ENCODE data around the gene PLOD1.
A peak's percentile ranks its signal among the peaks of the same experiment; 100 is the strongest.

Gene PLOD1

DNA sequence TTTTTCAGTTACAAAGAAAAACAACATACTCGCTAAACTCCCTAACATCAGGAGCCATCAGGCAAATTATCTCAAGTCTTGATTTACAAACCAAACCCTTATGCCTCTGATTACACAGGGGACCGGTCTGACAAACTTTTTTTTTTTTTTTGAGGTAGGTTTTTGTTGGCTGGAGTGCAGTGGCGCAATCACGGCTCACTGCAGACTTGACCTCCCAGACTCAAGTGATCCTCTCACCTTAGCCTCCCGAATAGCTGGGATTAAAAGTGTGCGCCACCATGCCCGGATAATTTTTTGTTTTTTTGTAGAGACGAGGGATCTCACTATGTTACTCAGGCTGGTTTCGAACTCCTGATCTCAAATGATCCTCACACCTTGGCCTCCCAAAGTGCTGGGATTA is 81.0 kb downstream of the PLOD1 start:
- Histone ChIP-seq H3K4me3 (ENCODE audit: low read depth, low read length) (no peak overlapping the region), H3K9me3 (ENCODE audit: control insufficient read depth, insufficient read depth, low read length) (no peaks in the 10 kb centered on the region), H3K36me3 (ENCODE audit: control insufficient read depth, insufficient read depth, low read length) (peaks cover 17% of the 10 kb centered on the region), H3K4me1 (ENCODE audit: control insufficient read depth, insufficient read depth, low read length) (no peaks in the 10 kb centered on the region), H3K9ac (ENCODE audit: low read depth, low read length) (no peak overlapping the region), H3K27me3 (ENCODE audit: control insufficient read depth, insufficient read depth, low read length) (no peaks in the 10 kb centered on the region)

DNA sequence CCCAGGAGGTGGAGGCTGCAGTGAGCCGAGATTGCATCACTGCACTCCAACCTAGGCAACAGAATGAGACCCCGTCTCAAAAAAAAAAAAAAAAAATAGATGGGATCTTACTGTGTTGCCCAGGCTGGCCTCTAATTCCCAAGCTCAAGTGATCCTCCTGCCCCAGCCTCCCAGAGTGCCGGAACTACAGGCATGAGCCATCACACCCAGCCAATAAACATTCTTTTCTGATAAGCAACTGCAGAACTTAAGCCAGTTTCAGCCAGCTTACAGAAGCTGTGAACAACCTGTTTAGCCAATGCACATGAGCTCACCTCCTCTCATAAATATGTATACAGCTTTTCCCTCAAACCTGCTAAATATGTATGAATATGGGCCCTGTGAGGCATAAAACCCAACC is 81.7 kb downstream of the PLOD1 start:
- Histone ChIP-seq H3K27me3 (ENCODE audit: control insufficient read depth, insufficient read depth, low read length) (no peaks in the 10 kb centered on the region), H3K36me3 (ENCODE audit: control insufficient read depth, insufficient read depth, low read length) (peaks cover 11% of the 10 kb centered on the region), H3K9ac (ENCODE audit: low read depth, low read length) (no peak overlapping the region), H3K9me3 (ENCODE audit: control insufficient read depth, insufficient read depth, low read length) (no peaks in the 10 kb centered on the region), H3K4me1 (ENCODE audit: control insufficient read depth, insufficient read depth, low read length) (no peaks in the 10 kb centered on the region), H3K4me3 (ENCODE audit: low read depth, low read length) (no peak overlapping the region)

- no peaks in the 10 kb centered on the region for H3K4me1 ChIP-seq (ENCODE audit: control insufficient read depth, insufficient read depth, low read length)
- H3K36me3 ChIP-seq (ENCODE audit: control insufficient read depth, insufficient read depth, low read length): peaks cover 23% of the 10 kb centered on the region
- peak overlapping the region; percentile 65 for H3K9ac ChIP-seq (ENCODE audit: low read depth, low read length)
- H3K27me3 ChIP-seq (ENCODE audit: control insufficient read depth, insufficient read depth, low read length): no peaks in the 10 kb centered on the region
- H3K4me3 ChIP-seq (ENCODE audit: low read depth, low read length): peak overlapping the region; percentile 72
- H3K9me3 ChIP-seq (ENCODE audit: control insufficient read depth, insufficient read depth, low read length): no peaks in the 10 kb centered on the region
These were observed 85.5 kb downstream of the PLOD1 start for GRCh38 chr1:12019858-12020509.

- no peaks in the 10 kb centered on the region for H3K4me1 ChIP-seq (ENCODE audit: control insufficient read depth, insufficient read depth, low read length)
- H3K36me3 ChIP-seq (ENCODE audit: control insufficient read depth, insufficient read depth, low read length): peaks cover 32% of the 10 kb centered on the region
- no peak overlapping the region for H3K4me3 ChIP-seq (ENCODE audit: low read depth, low read length)
- H3K9me3 ChIP-seq (ENCODE audit: control insufficient read depth, insufficient read depth, low read length): no peaks in the 10 kb centered on the region
- H3K27me3 ChIP-seq (ENCODE audit: control insufficient read depth, insufficient read depth, low read length): no peaks in the 10 kb centered on the region
- H3K9ac ChIP-seq (ENCODE audit: low read depth, low read length): no peak overlapping the region
These were observed 87.1 kb downstream of the PLOD1 start for GRCh38 chr1:12021616-12022015.

DNA sequence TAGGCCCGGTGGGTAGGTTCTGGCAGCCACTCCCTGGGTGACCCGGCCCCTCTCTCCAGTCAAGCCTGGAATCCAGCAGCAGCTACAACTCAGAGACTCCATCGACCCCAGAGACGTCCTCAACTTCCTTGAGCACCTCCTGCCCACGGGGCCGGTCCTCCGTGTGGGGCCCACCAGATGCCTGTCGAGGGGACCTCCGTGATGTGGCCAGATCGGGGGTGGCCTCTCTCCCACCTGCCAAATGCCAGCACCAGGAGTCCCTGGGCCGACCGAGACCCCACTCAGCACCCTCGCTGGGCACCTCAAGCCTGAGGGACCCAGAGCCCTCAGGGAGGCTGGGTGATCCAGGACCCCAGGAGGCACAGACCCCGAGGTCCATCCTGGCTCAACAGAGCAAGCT is 87.5 kb downstream of the PLOD1 start:
- H3K9me3 ChIP-seq (ENCODE audit: control insufficient read depth, insufficient read depth, low read length): no peaks in the 10 kb centered on the region
- H3K36me3 ChIP-seq (ENCODE audit: control insufficient read depth, insufficient read depth, low read length): peaks cover 32% of the 10 kb centered on the region

More for the DNA sequence above, 87.5 kb downstream of the PLOD1 start:
- H3K27me3 ChIP-seq (ENCODE audit: control insufficient read depth, insufficient read depth, low read length): no peaks in the 10 kb centered on the region
- H3K9ac ChIP-seq (ENCODE audit: low read depth, low read length): no peak overlapping the region
- no peaks in the 10 kb centered on the region for H3K4me1 ChIP-seq (ENCODE audit: control insufficient read depth, insufficient read depth, low read length)
- no peak overlapping the region for H3K4me3 ChIP-seq (ENCODE audit: low read depth, low read length)

Measured in iPS-15b (cell line).